GM19324 (cell line): ENCODE measurements around the gene RNF220.
"Not testable (repeated sequence)": the region's sequence is repeated elsewhere in the genome, so short reads cannot be mapped to it uniquely, and the experiment has no call there.

ENCODE experiments used
- ATAC-seq: cut with Tn5 transposase; IDR thresholded peaks from one replicate; pipeline ENCODE4 v1.9.1; 2021; ENCODE audit warnings: mild to moderate bottlenecking, moderate library complexity; ENCODE audit not compliant: unreplicated experiment, low FRiP score

Gene RNF220

GRCh38 chr1:44666719-44667118 is 261.7 kb downstream of the RNF220 start:
- ATAC-seq, result not testable (repeated sequence)

- ATAC-seq, result no peak
Measured at GRCh38 chr1:44670751-44671640, 265.9 kb downstream of the RNF220 start.

GRCh38 chr1:44672254-44672955 is 267.4 kb downstream of the RNF220 start:
- ATAC-seq, result no peak

- no peak for ATAC-seq
Measured at GRCh38 chr1:44672961-44673674, 268.1 kb downstream of the RNF220 start.

- peak; percentile 0 for ATAC-seq
Measured at GRCh38 chr1:44673675-44674112, 268.6 kb downstream of the RNF220 start.

- ATAC-seq, result peak; percentile 94
Measured at GRCh38 chr1:44674113-44675000, 269.3 kb downstream of the RNF220 start, which contains the start of the genes ARMH1 and TMEM53. ARMH1 (plus strand) TSS chr1:44674714; CDS start chr1:44689698, 14,984 bp downstream. TMEM53 (minus strand) TSS chr1:44674481; CDS start chr1:44674391, 90 bp downstream.

- ATAC-seq, result no peak
Measured at GRCh38 chr1:44675186-44675585, 270.1 kb downstream of the RNF220 start.

GRCh38 chr1:44676484-44677200 is 271.6 kb downstream of the RNF220 start:
- no peak for ATAC-seq

GRCh38 chr1:44677201-44677766 is 272.2 kb downstream of the RNF220 start:
- no peak for ATAC-seq

- ATAC-seq, result no peak
Measured at GRCh38 chr1:44678120-44678519, 273.1 kb downstream of the RNF220 start.

- ATAC-seq, result no peak
Measured at GRCh38 chr1:44678626-44679025, 273.6 kb downstream of the RNF220 start.

GRCh38 chr1:44679468-44679867 is 274.4 kb downstream of the RNF220 start:
- no peak for ATAC-seq

GRCh38 chr1:44681905-44682882 is 277.1 kb downstream of the RNF220 start:
- ATAC-seq, result no peak

GRCh38 chr1:44682883-44683265 is 277.8 kb downstream of the RNF220 start:
- no peak for ATAC-seq

GRCh38 chr1:44684525-44684924 is 279.5 kb downstream of the RNF220 start:
- ATAC-seq, result no peak

GRCh38 chr1:44685218-44685617 is 280.2 kb downstream of the RNF220 start:
- ATAC-seq, result no peak

- no peak for ATAC-seq
Measured at GRCh38 chr1:44685881-44686280, 280.8 kb downstream of the RNF220 start.
